ENCODE measurements around the gene ADAMTS12. TPM values are rescaled to one million over a fixed set of nuclear protein-coding genes. Genes with fewer than 3 reads are reported as not detected.

Gene ADAMTS12
- total RNA-seq, 1 experiment from 2014 or later: 0.05 TPM

- no TSS peak for BruUV-seq (replicated peaks)
- H3K9me2 ChIP-seq (ENCODE audit: insufficient read depth): no peaks in the 10 kb centered on the region
- no peak overlapping the region for H3K9ac ChIP-seq (ENCODE audit: low read length)
- H3K4me3 ChIP-seq (replicated peaks in 1 of 2; ENCODE audit: low read depth in 1 of 2, low read length in 2 of 2): no peak overlapping the region
- CTCF ChIA-PET: no interaction called here
- intact Hi-C loops (cut with micrococcal nuclease): no loop called here
- no peaks in the 10 kb centered on the region for H3K79me2 ChIP-seq (ENCODE audit: insufficient read depth, low read length)
- no peaks in the 10 kb centered on the region for H3K9me3 ChIP-seq (ENCODE audit: control insufficient read depth in 1 of 2, insufficient read depth in 1 of 2, low read depth in 1 of 2, low read length in 2 of 2)
- no peak overlapping the region for H2AFZ ChIP-seq (ENCODE audit: low read depth, low read length, poor library complexity, severe bottlenecking)
- POLR2A ChIA-PET: no interaction called here
- DNase-seq (ENCODE audit: low read depth, low spot score) (no peak), ATAC-seq (no peak)
- no peak overlapping the region for H3K4me2 ChIP-seq (ENCODE audit: low read length)
- H3K27me3 ChIP-seq (ENCODE audit: insufficient read depth, low read length): peaks cover 4% of the 10 kb centered on the region
- H3K27ac ChIP-seq (ENCODE audit: low read depth, low read length): no peak overlapping the region
- peaks cover 0 to 5% of the 10 kb centered on the region in 2 experiments; a peak in 1 of 4 replicates for H3K4me1 ChIP-seq (ENCODE audit: control insufficient read depth in 1 of 2, insufficient read depth in 2 of 2, low read length in 2 of 2)
- TF ChIP-seq EZH2phosphoT487 (IDR thresholded peaks at IDR 0.05; ENCODE audit: borderline replicate concordance) (no peak), SIN3A (IDR thresholded peaks at IDR 0.05; ENCODE audit: low read depth) (no peak), REST (IDR thresholded peaks at IDR 0.05; ENCODE audit: low read depth) (no peak), EGR1 (IDR thresholded peaks at IDR 0.05; ENCODE audit: low read depth) (no peak), ZFX (IDR thresholded peaks at IDR 0.05) (no peak), ATF3 (IDR thresholded peaks at IDR 0.05) (no peak), MAX (IDR thresholded peaks at IDR 0.05) (no peak), JUND (IDR thresholded peaks at IDR 0.05) (no peak), ZBTB33 (IDR thresholded peaks at IDR 0.05; ENCODE audit: extremely low read depth, insufficient replicate concordance, low read length) (no peak), SP1 (IDR thresholded peaks at IDR 0.05; ENCODE audit: low read depth) (no peak)
- RAD21 ChIA-PET (ENCODE audit: low non-redundant PET in 1 of 2, low total read pairs in 2 of 2, uncharacterized antibody in 2 of 2, unreplicated experiment in 2 of 2): no interaction called here
- H3K36me3 ChIP-seq (ENCODE audit: control insufficient read depth in 1 of 2, insufficient read depth in 2 of 2, low read length in 2 of 2): no peaks in the 10 kb centered on the region
- H4K20me1 ChIP-seq (ENCODE audit: insufficient read depth): no peaks in the 10 kb centered on the region
Observed at GRCh38 chr5:33848554-33848953, 43.2 kb downstream of the ADAMTS12 start.

All from HCT116 (cell line).